ENCODE results near the gene ANGEL2.

DNA sequence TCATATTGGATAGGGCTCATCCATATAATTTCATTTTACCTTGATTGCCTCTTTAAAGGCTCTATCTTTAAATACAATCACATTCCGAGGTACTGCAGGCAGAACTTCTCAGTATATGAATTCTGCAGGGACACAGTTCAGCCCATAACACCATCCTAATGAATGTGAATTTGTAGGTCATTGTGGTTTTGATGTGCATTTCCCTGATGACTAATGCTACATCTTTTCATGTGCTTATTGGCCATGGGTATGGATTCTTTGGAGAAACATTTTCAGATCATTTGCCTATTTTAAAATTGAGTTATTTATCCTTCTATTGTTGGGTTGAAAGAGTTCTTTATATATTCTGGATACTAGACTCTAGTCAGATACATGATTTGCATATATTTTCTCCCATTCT, 25.8 kb upstream of the ANGEL2 start:
- TF ChIP-seq, protein P1, sequence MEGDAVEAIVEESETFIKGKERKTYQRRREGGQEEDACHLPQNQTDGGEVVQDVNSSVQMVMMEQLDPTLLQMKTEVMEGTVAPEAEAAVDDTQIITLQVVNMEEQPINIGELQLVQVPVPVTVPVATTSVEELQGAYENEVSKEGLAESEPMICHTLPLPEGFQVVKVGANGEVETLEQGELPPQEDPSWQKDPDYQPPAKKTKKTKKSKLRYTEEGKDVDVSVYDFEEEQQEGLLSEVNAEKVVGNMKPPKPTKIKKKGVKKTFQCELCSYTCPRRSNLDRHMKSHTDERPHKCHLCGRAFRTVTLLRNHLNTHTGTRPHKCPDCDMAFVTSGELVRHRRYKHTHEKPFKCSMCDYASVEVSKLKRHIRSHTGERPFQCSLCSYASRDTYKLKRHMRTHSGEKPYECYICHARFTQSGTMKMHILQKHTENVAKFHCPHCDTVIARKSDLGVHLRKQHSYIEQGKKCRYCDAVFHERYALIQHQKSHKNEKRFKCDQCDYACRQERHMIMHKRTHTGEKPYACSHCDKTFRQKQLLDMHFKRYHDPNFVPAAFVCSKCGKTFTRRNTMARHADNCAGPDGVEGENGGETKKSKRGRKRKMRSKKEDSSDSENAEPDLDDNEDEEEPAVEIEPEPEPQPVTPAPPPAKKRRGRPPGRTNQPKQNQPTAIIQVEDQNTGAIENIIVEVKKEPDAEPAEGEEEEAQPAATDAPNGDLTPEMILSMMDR (IDR thresholded peaks at IDR 0.05; ENCODE audit: low read depth, low read length) = no peak
- no peak for TF ChIP-seq EZH2phosphoT487 (IDR thresholded peaks at IDR 0.05; ENCODE audit: low read depth)

All from OCI-LY3 (cell line).